ENCODE data around the gene CD3E.

CD3E gene

GRCh38 chr11:118328745-118329144 is 24.2 kb downstream of the CD3E start:
- H3K4me1 ChIP-seq (ENCODE audit: control insufficient read depth in 1 of 2, insufficient read depth in 2 of 2, low read length in 2 of 2), result no peaks in the 10 kb centered on the region
- no peaks in the 10 kb centered on the region for H3K27me3 ChIP-seq (ENCODE audit: low read depth, low read length)
- H3K9me3 ChIP-seq (ENCODE audit: control insufficient read depth in 1 of 2, low read length in 2 of 2), result no peaks in the 10 kb centered on the region
- no peak overlapping the region for H3K4me3 ChIP-seq (ENCODE audit: low read depth in 1 of 2, low read length in 2 of 2)
- H3K36me3 ChIP-seq (ENCODE audit: control insufficient read depth in 1 of 2, insufficient read depth in 2 of 2, low read length in 2 of 2), result no peaks in the 10 kb centered on the region
- no peak overlapping the region for H3K27ac ChIP-seq (ENCODE audit: low read length)

- no peaks in the 10 kb centered on the region for H3K36me3 ChIP-seq (ENCODE audit: control insufficient read depth in 1 of 2, insufficient read depth in 2 of 2, low read length in 2 of 2)
- H3K27ac ChIP-seq (ENCODE audit: low read length), result no peak overlapping the region
- no peaks in the 10 kb centered on the region for H3K9me3 ChIP-seq (ENCODE audit: control insufficient read depth in 1 of 2, low read length in 2 of 2)
- no peak overlapping the region for H3K4me3 ChIP-seq (ENCODE audit: low read depth in 1 of 2, low read length in 2 of 2)
- H3K4me1 ChIP-seq (ENCODE audit: control insufficient read depth in 1 of 2, insufficient read depth in 2 of 2, low read length in 2 of 2), result no peaks in the 10 kb centered on the region
- H3K27me3 ChIP-seq (ENCODE audit: low read depth, low read length), result no peaks in the 10 kb centered on the region
Measured at GRCh38 chr11:118334745-118335144, 30.2 kb downstream of the CD3E start.

- Histone ChIP-seq H3K9me3 (ENCODE audit: control insufficient read depth in 1 of 2, low read length in 2 of 2) (no peaks in the 10 kb centered on the region), H3K4me1 (ENCODE audit: control insufficient read depth in 1 of 2, insufficient read depth in 2 of 2, low read length in 2 of 2) (no peaks in the 10 kb centered on the region), H3K4me3 (ENCODE audit: low read depth in 1 of 2, low read length in 2 of 2) (no peak overlapping the region), H3K27ac (ENCODE audit: low read length) (no peak overlapping the region), H3K27me3 (ENCODE audit: low read depth, low read length) (no peaks in the 10 kb centered on the region), H3K36me3 (ENCODE audit: control insufficient read depth in 1 of 2, insufficient read depth in 2 of 2, low read length in 2 of 2) (no peaks in the 10 kb centered on the region)
Measured at GRCh38 chr11:118338637-118339061, 34.1 kb downstream of the CD3E start.

- Histone ChIP-seq H3K9me3 (ENCODE audit: control insufficient read depth in 1 of 2, low read length in 2 of 2) (no peaks in the 10 kb centered on the region), H3K27me3 (ENCODE audit: low read depth, low read length) (no peaks in the 10 kb centered on the region), H3K4me1 (ENCODE audit: control insufficient read depth in 1 of 2, insufficient read depth in 2 of 2, low read length in 2 of 2) (no peaks in the 10 kb centered on the region), H3K36me3 (ENCODE audit: control insufficient read depth in 1 of 2, insufficient read depth in 2 of 2, low read length in 2 of 2) (no peaks in the 10 kb centered on the region), H3K27ac (ENCODE audit: low read length) (no peak overlapping the region), H3K4me3 (ENCODE audit: low read depth in 1 of 2, low read length in 2 of 2) (no peak overlapping the region)
Measured at GRCh38 chr11:118339281-118339961, 34.9 kb downstream of the CD3E start.

GRCh38 chr11:118340449-118340848 is 35.9 kb downstream of the CD3E start:
- no peak overlapping the region for H3K27ac ChIP-seq (ENCODE audit: low read length)
- H3K4me1 ChIP-seq (ENCODE audit: control insufficient read depth in 1 of 2, insufficient read depth in 2 of 2, low read length in 2 of 2), result no peaks in the 10 kb centered on the region
- H3K4me3 ChIP-seq (ENCODE audit: low read depth in 1 of 2, low read length in 2 of 2), result no peak overlapping the region
- no peaks in the 10 kb centered on the region for H3K9me3 ChIP-seq (ENCODE audit: control insufficient read depth in 1 of 2, low read length in 2 of 2)
- no peaks in the 10 kb centered on the region for H3K27me3 ChIP-seq (ENCODE audit: low read depth, low read length)
- no peaks in the 10 kb centered on the region for H3K36me3 ChIP-seq (ENCODE audit: control insufficient read depth in 1 of 2, insufficient read depth in 2 of 2, low read length in 2 of 2)

GRCh38 chr11:118341261-118341660 is 36.7 kb downstream of the CD3E start:
- Histone ChIP-seq H3K27me3 (ENCODE audit: low read depth, low read length) (no peaks in the 10 kb centered on the region), H3K9me3 (ENCODE audit: control insufficient read depth in 1 of 2, low read length in 2 of 2) (no peaks in the 10 kb centered on the region), H3K36me3 (ENCODE audit: control insufficient read depth in 1 of 2, insufficient read depth in 2 of 2, low read length in 2 of 2) (no peaks in the 10 kb centered on the region), H3K4me1 (ENCODE audit: control insufficient read depth in 1 of 2, insufficient read depth in 2 of 2, low read length in 2 of 2) (no peaks in the 10 kb centered on the region), H3K4me3 (ENCODE audit: low read depth in 1 of 2, low read length in 2 of 2) (no peak overlapping the region), H3K27ac (ENCODE audit: low read length) (no peak overlapping the region)

GRCh38 chr11:118341815-118342489 is 37.4 kb downstream of the CD3E start:
- H3K4me3 ChIP-seq (ENCODE audit: low read depth in 1 of 2, low read length in 2 of 2), result no peak overlapping the region
- H3K4me1 ChIP-seq (ENCODE audit: control insufficient read depth in 1 of 2, insufficient read depth in 2 of 2, low read length in 2 of 2), result no peaks in the 10 kb centered on the region
- no peak overlapping the region for H3K27ac ChIP-seq (ENCODE audit: low read length)
- no peaks in the 10 kb centered on the region for H3K9me3 ChIP-seq (ENCODE audit: control insufficient read depth in 1 of 2, low read length in 2 of 2)
- no peaks in the 10 kb centered on the region for H3K27me3 ChIP-seq (ENCODE audit: low read depth, low read length)
- no peaks in the 10 kb centered on the region for H3K36me3 ChIP-seq (ENCODE audit: control insufficient read depth in 1 of 2, insufficient read depth in 2 of 2, low read length in 2 of 2)

GRCh38 chr11:118342503-118343161 is 38.1 kb downstream of the CD3E start, which contains the start of gene CD3D:
CD3D (minus strand) TSS chr11:118342705; CDS start chr11:118342607, 98 bp downstream.
- no peaks in the 10 kb centered on the region for H3K9me3 ChIP-seq (ENCODE audit: control insufficient read depth in 1 of 2, low read length in 2 of 2)
- no peaks in the 10 kb centered on the region for H3K4me1 ChIP-seq (ENCODE audit: control insufficient read depth in 1 of 2, insufficient read depth in 2 of 2, low read length in 2 of 2)
- no peaks in the 10 kb centered on the region for H3K36me3 ChIP-seq (ENCODE audit: control insufficient read depth in 1 of 2, insufficient read depth in 2 of 2, low read length in 2 of 2)
- H3K27ac ChIP-seq (ENCODE audit: low read length), result no peak within 1 kb of the TSS
- no peak within 1 kb of the TSS for H3K4me3 ChIP-seq (ENCODE audit: low read depth in 1 of 2, low read length in 2 of 2)
- no peaks in the 10 kb centered on the region for H3K27me3 ChIP-seq (ENCODE audit: low read depth, low read length)

- no peak overlapping the region for H3K4me3 ChIP-seq (ENCODE audit: low read depth in 1 of 2, low read length in 2 of 2)
- no peak overlapping the region for H3K27ac ChIP-seq (ENCODE audit: low read length)
- H3K4me1 ChIP-seq (ENCODE audit: control insufficient read depth in 1 of 2, insufficient read depth in 2 of 2, low read length in 2 of 2), result no peaks in the 10 kb centered on the region
- H3K36me3 ChIP-seq (ENCODE audit: control insufficient read depth in 1 of 2, insufficient read depth in 2 of 2, low read length in 2 of 2), result no peaks in the 10 kb centered on the region
- H3K9me3 ChIP-seq (ENCODE audit: control insufficient read depth in 1 of 2, low read length in 2 of 2), result no peaks in the 10 kb centered on the region
- H3K27me3 ChIP-seq (ENCODE audit: low read depth, low read length), result no peaks in the 10 kb centered on the region
Measured at GRCh38 chr11:118343248-118343647, 38.7 kb downstream of the CD3E start.

- peaks cover 4% of the 10 kb centered on the region for H3K27me3 ChIP-seq (ENCODE audit: low read depth, low read length)
- no peaks in the 10 kb centered on the region for H3K4me1 ChIP-seq (ENCODE audit: control insufficient read depth in 1 of 2, insufficient read depth in 2 of 2, low read length in 2 of 2)
- no peak within 1 kb of the TSS for H3K27ac ChIP-seq (ENCODE audit: low read length)
- H3K4me3 ChIP-seq (ENCODE audit: low read depth in 1 of 2, low read length in 2 of 2), result no peak within 1 kb of the TSS
- H3K36me3 ChIP-seq (ENCODE audit: control insufficient read depth in 1 of 2, insufficient read depth in 2 of 2, low read length in 2 of 2), result no peaks in the 10 kb centered on the region
- no peaks in the 10 kb centered on the region for H3K9me3 ChIP-seq (ENCODE audit: control insufficient read depth in 1 of 2, low read length in 2 of 2)
Measured at GRCh38 chr11:118343981-118344515, 39.5 kb downstream of the CD3E start, which contains the start of gene CD3G. CD3G (plus strand) TSS chr11:118344344; CDS start chr11:118344424, 80 bp downstream.

- Histone ChIP-seq H3K36me3 (ENCODE audit: control insufficient read depth in 1 of 2, insufficient read depth in 2 of 2, low read length in 2 of 2) (no peaks in the 10 kb centered on the region), H3K9me3 (ENCODE audit: control insufficient read depth in 1 of 2, low read length in 2 of 2) (no peaks in the 10 kb centered on the region), H3K4me1 (ENCODE audit: control insufficient read depth in 1 of 2, insufficient read depth in 2 of 2, low read length in 2 of 2) (no peaks in the 10 kb centered on the region), H3K27me3 (ENCODE audit: low read depth, low read length) (peaks cover 4% of the 10 kb centered on the region), H3K27ac (ENCODE audit: low read length) (no peak overlapping the region), H3K4me3 (ENCODE audit: low read depth in 1 of 2, low read length in 2 of 2) (no peak overlapping the region)
Measured at GRCh38 chr11:118349475-118349874, 44.9 kb downstream of the CD3E start.
